Measurements from ENCODE around the gene FPGT.

GRCh38 chr1:74215229-74215628 is 17.2 kb downstream of the FPGT start:
- TF ChIP-seq CTCF (conservative IDR thresholded peaks at IDR 0.05; ENCODE audit: low read length) = no peak
- no peak for TF ChIP-seq EZH2phosphoT487 (IDR thresholded peaks at IDR 0.05; ENCODE audit: borderline replicate concordance)

Data from Loucy (cell line).